Measurements from ENCODE around the gene SPTBN1. TPM values are rescaled to one million over a fixed set of nuclear protein-coding genes. Genes with fewer than 3 reads are reported as not detected.

SPTBN1 gene
- total RNA-seq (2014; rRNA removed) (202 and 235 TPM in 2 replicates), Bru-seq, nascent RNA (percentile 93 among the genes with signal in this experiment), BruChase-seq, experiment 1, labeled RNA remaining after a 6-hour chase (percentile 89 among the genes with signal in this experiment), BruChase-seq, experiment 2, labeled RNA remaining after a 2-hour chase (percentile 88 among the genes with signal in this experiment)
- long read RNA-seq, full-length matches to known transcripts: 16 of 355 reads
- long read RNA-seq, partial matches to known transcripts: 275 of 355 reads
- long read RNA-seq, other reads (novel, unspliced or antisense): 64 of 355 reads

- H3K27ac ChIP-seq (ENCODE audit: low read length): peak within 1 kb of the TSS; percentile 43
- peaks cover 35% of the 10 kb centered on the region for H3K79me2 ChIP-seq (ENCODE audit: low read length)
- intact Hi-C loops (cut with micrococcal nuclease): loop anchor here (2.0 to 10.0 kb wide), 4 partner anchors 67 to 343 kb away; no protein-coding TSS in a partner anchor
- H3K27me3 ChIP-seq (ENCODE audit: low read length): no peaks in the 10 kb centered on the region
- H3K9me3 ChIP-seq (ENCODE audit: low read length): no peaks in the 10 kb centered on the region
- no peaks in the 10 kb centered on the region for H3F3A ChIP-seq (ENCODE audit: low read length, unreplicated experiment)
- H2AFZ ChIP-seq (ENCODE audit: low read length): peak within 1 kb of the TSS; percentile 96
- peaks cover 9% of the 10 kb centered on the region; the same call in 1 of the 2 replicates for H4K20me1 ChIP-seq (ENCODE audit: low read length)
- H3K4me2 ChIP-seq (ENCODE audit: low read length): peak within 1 kb of the TSS; percentile 96
- peak within 1 kb of the TSS; percentile 67 for H3K9ac ChIP-seq (ENCODE audit: low read length)
- no TSS peak for BruUV-seq (replicated peaks)
- H3K9me2 ChIP-seq (replicated peaks; ENCODE audit: low read length): no peaks in the 10 kb centered on the region
- peak within 1 kb of the TSS; percentile 93 for H3K4me3 ChIP-seq (ENCODE audit: low read length)
- ATAC-seq: peak; percentile 69
- no peaks in the 10 kb centered on the region for H3K36me3 ChIP-seq (ENCODE audit: low read depth, low read length)
- peaks cover 29% of the 10 kb centered on the region for H3K4me1 ChIP-seq (ENCODE audit: insufficient read depth, low read length)
- POLR2A ChIA-PET (ENCODE audit: unreplicated experiment): no interaction called here
- TF ChIP-seq EZH2 (IDR thresholded peaks at IDR 0.05; ENCODE audit: low read length, unreplicated experiment): no peak
- TF ChIP-seq CTCF (conservative IDR thresholded peaks at IDR 0.05; ENCODE audit: low read depth, low read length): no peak
- TF ChIP-seq EZH2phosphoT487 (IDR thresholded peaks at IDR 0.05; ENCODE audit: borderline replicate concordance, low read length): no peak
- DNase-seq: peak; percentile 66
- CTCF ChIA-PET: no interaction called here
Observed at GRCh38 chr2:54455563-54456361, at the start of gene SPTBN1. Gene SPTBN1, plus strand, starts transcription at chr2:54456327. Its CDS starts 70,092 bp downstream, at chr2:54526419.

GRCh38 chr2:54407693-54408092 is 48.4 kb upstream of the SPTBN1 start:
- Histone ChIP-seq H3K4me1 (ENCODE audit: insufficient read depth, low read length) (no peaks in the 10 kb centered on the region), H3K36me3 (ENCODE audit: low read depth, low read length) (no peaks in the 10 kb centered on the region), H2AFZ (ENCODE audit: low read length) (no peak overlapping the region), H4K20me1 (ENCODE audit: low read length) (no peaks in the 10 kb centered on the region), H3K4me2 (ENCODE audit: low read length) (no peak overlapping the region), H3K27ac (ENCODE audit: low read length) (no peak overlapping the region), H3K9ac (ENCODE audit: low read length) (no peak overlapping the region), H3K79me2 (ENCODE audit: low read length) (no peaks in the 10 kb centered on the region), H3K9me2 (replicated peaks; ENCODE audit: low read length) (no peaks in the 10 kb centered on the region), H3K27me3 (ENCODE audit: low read length) (0 out of 2 replicates have a peak, but pooled peaks cover 4% of the 10 kb centered on the region), H3K4me3 (ENCODE audit: low read length) (no peak overlapping the region), H3F3A (ENCODE audit: low read length, unreplicated experiment) (no peaks in the 10 kb centered on the region), H3K9me3 (ENCODE audit: low read length) (no peaks in the 10 kb centered on the region)
- ATAC-seq (no peak), DNase-seq (no peak)
- no peak for TF ChIP-seq CTCF (conservative IDR thresholded peaks at IDR 0.05; ENCODE audit: low read depth, low read length)
- TF ChIP-seq EZH2 (IDR thresholded peaks at IDR 0.05; ENCODE audit: low read length, unreplicated experiment): no peak
- no peak for TF ChIP-seq EZH2phosphoT487 (IDR thresholded peaks at IDR 0.05; ENCODE audit: borderline replicate concordance, low read length)
- BruUV-seq (replicated peaks): no TSS peak
- POLR2A ChIA-PET (ENCODE audit: unreplicated experiment): no interaction called here
- CTCF ChIA-PET: no interaction called here
- intact Hi-C loops (cut with micrococcal nuclease): no loop called here

All from PC-3 (cell line).